SK-N-SH treated with all-trans-retinoic acid at 6 μM for 48 hours (cell line): ENCODE measurements around the gene PTPRG.

Experiments used
- CREB5 ChIP-seq: fragments of 250-450 bp; sonication (Bioruptor Pico); IDR thresholded peaks from 2 replicates; pipeline ENCODE4 v1.5.1; 2020; ENCODE audit warnings: low read depth, mild to moderate bottlenecking, moderate library complexity
- PATZ1 ChIP-seq: fragments of 250-450 bp; sonication (Bioruptor Pico); IDR thresholded peaks from 2 replicates; pipeline ENCODE4 v1.8.0; 2020; ENCODE audit warnings: mild to moderate bottlenecking, moderate library complexity, borderline replicate concordance
- PPARA ChIP-seq: fragments of 250-450 bp; sonication (Bioruptor Pico); IDR thresholded peaks from 2 replicates; pipeline ENCODE4 v1.5.0; 2020; ENCODE audit warnings: mild to moderate bottlenecking, borderline replicate concordance
- RARB ChIP-seq: fragments of 250-450 bp; sonication (Bioruptor Pico); IDR thresholded peaks from 2 replicates; pipeline ENCODE4 v1.8.0; 2021; ENCODE audit warnings: mild to moderate bottlenecking, moderate library complexity
- TCF4 ChIP-seq: fragments of 250-450 bp; sonication (Bioruptor Pico); IDR thresholded peaks from 2 replicates; pipeline ENCODE4 v1.8.0; 2021; ENCODE audit warnings: mild to moderate bottlenecking, moderate library complexity, borderline replicate concordance
- TOX ChIP-seq: fragments of 250-450 bp; sonication (Bioruptor Pico); IDR thresholded peaks from 2 replicates; pipeline ENCODE4 v1.8.0; 2021; ENCODE audit warnings: mild to moderate bottlenecking, moderate library complexity, borderline replicate concordance
- ZFP3 ChIP-seq: fragments of 250-450 bp; sonication (Bioruptor Pico); IDR thresholded peaks from 2 replicates; pipeline ENCODE4 v1.5.0; 2020; ENCODE audit warnings: mild to moderate bottlenecking, moderate library complexity
- ZFP30 ChIP-seq: fragments of 450-650 bp; formaldehyde crosslinking; IDR thresholded peaks from 2 replicates; pipeline ENCODE4 v1.5.0; 2022; ENCODE audit warnings: mild to moderate bottlenecking, moderate library complexity
- ZNF70 ChIP-seq: fragments of 450-650 bp; formaldehyde crosslinking; IDR thresholded peaks from 2 replicates; pipeline ENCODE4 v1.5.0; 2020; ENCODE audit warnings: mild to moderate bottlenecking, moderate library complexity

GRCh38 chr3:61863579-61863978 lies 302.2 kb downstream of the PTPRG start:
- TF ChIP-seq CREB5 (CRISPR knock-in tag) (no peak), ZFP3 (CRISPR knock-in tag) (no peak), TOX (no peak), PATZ1 (CRISPR knock-in tag) (no peak), PPARA (no peak), RARB (CRISPR knock-in tag) (no peak), TCF4 (CRISPR knock-in tag) (no peak), ZFP30 (no peak), ZNF70 (CRISPR knock-in tag) (no peak)
